Thyroid gland (tissue), 4 donors: ENCODE results near the gene COL18A1.

Experiments used
- CTCF ChIP-seq, 6 experiments: fragments of 200-600 bp in 3 of 6; fragments of 450-650 bp in 3 of 6; sonication (generic) in 3 of 6; IDR thresholded peaks; one replicate each; pipeline ENCODE4 v1.5.1; 2016 to 2019; ENCODE audit warnings: antibody characterized with exemption in 6 of 6, mild to moderate bottlenecking in 2 of 6, inconsistent platforms in 1 of 6, moderate library complexity in 1 of 6
- POLR2A ChIP-seq, 2 donors: fragments of 450-650 bp; IDR thresholded peaks; one replicate each; pipeline ENCODE4 v1.6.1; 2017; ENCODE audit warnings: antibody characterized with exemption in 2 of 2, mild to moderate bottlenecking in 2 of 2, moderate library complexity in 1 of 2

GRCh38 chr21:45544449-45545235 lies 139.7 kb downstream of the COL18A1 start:
- TF ChIP-seq CTCF (IDR thresholded peaks at IDR 0.05) (no peak), POLR2A (IDR thresholded peaks at IDR 0.05) (no peak)
